Chondrocyte (in vitro differentiated cells): Measurements from ENCODE around the gene LMO7. TPM values are rescaled to one million over a fixed set of nuclear protein-coding genes. Genes with fewer than 3 reads are reported as not detected.

Experiments
- DNase-seq: peaks from one replicate; pipeline ENCODE4 v3.0.0; 2021; ENCODE audit warnings: mixed read lengths, low spot score
- H3K27ac Mint-ChIP-seq: one replicate; pipeline ENCODE4 v1.8.0; 2021; ENCODE audit warnings: mild to moderate bottlenecking, moderate library complexity, mixed read lengths; ENCODE audit not compliant: unreplicated experiment
- H3K27me3 Mint-ChIP-seq: 2 replicates; pipeline ENCODE4 v1.8.0; 2021; ENCODE audit warnings: low read depth, mixed read lengths
- H3K36me3 Mint-ChIP-seq: 2 replicates; pipeline ENCODE4 v1.8.0; 2021; ENCODE audit warnings: low read depth, mixed read lengths
- H3K4me1 Mint-ChIP-seq: 2 replicates; pipeline ENCODE4 v1.8.0; 2021; ENCODE audit warnings: low read depth, mild to moderate bottlenecking, mixed read lengths
- H3K4me3 Mint-ChIP-seq: one replicate; pipeline ENCODE4 v1.8.0; 2021; ENCODE audit warnings: mild to moderate bottlenecking, moderate library complexity, mixed read lengths; ENCODE audit not compliant: unreplicated experiment
- H3K9me3 Mint-ChIP-seq: 2 replicates; pipeline ENCODE4 v1.8.0; 2021; ENCODE audit warnings: low read depth, mixed read lengths
- CTCF ChIP-seq: fragments of 200-600 bp; sonication (generic); IDR thresholded peaks from 2 replicates; pipeline ENCODE4 v1.5.0; 2021; ENCODE audit warnings: antibody characterized with exemption, mild to moderate bottlenecking, moderate library complexity
- total RNA-seq: library from RNA; stranded (reverse); gene quantifications from 3 replicates; pipeline ENCODE4 v1.2.1, GENCODE V29; 2021

The LMO7 gene
- total RNA-seq, 1 donor from 2014 or later = 199 TPM

- Mint-ChIP-seq H3K36me3 (peaks cover 12% of the 10 kb centered on the region), H3K27ac (no peak overlapping the region), H3K9me3 (no peaks in the 10 kb centered on the region), H3K4me1 (peaks cover 8% of the 10 kb centered on the region), H3K27me3 (no peaks in the 10 kb centered on the region), H3K4me3 (no peak overlapping the region)
- DNase-seq = no peak
- no peak for TF ChIP-seq CTCF
Observed at GRCh38 chr13:75818179-75818967, 182.2 kb downstream of the LMO7 start.

GRCh38 chr13:75818968-75819225 lies 182.8 kb downstream of the LMO7 start:
- H3K4me1 Mint-ChIP-seq = peaks cover 3% of the 10 kb centered on the region
- H3K27me3 Mint-ChIP-seq = no peaks in the 10 kb centered on the region
- no peak overlapping the region for H3K4me3 Mint-ChIP-seq
- no peak for DNase-seq
- peaks cover 16% of the 10 kb centered on the region for H3K36me3 Mint-ChIP-seq
- no peaks in the 10 kb centered on the region for H3K9me3 Mint-ChIP-seq
- H3K27ac Mint-ChIP-seq = no peak overlapping the region
- TF ChIP-seq CTCF = no peak

- TF ChIP-seq CTCF = no peak
- peaks cover 8% of the 10 kb centered on the region for H3K4me1 Mint-ChIP-seq
- no peak overlapping the region for H3K4me3 Mint-ChIP-seq
- no peak overlapping the region for H3K27ac Mint-ChIP-seq
- peaks cover 21% of the 10 kb centered on the region for H3K36me3 Mint-ChIP-seq
- no peaks in the 10 kb centered on the region for H3K27me3 Mint-ChIP-seq
- H3K9me3 Mint-ChIP-seq = no peaks in the 10 kb centered on the region
- no peak for DNase-seq
Observed at GRCh38 chr13:75825161-75825560, 189.0 kb downstream of the LMO7 start.

GRCh38 chr13:75825594-75825993 lies 189.5 kb downstream of the LMO7 start:
- H3K27ac Mint-ChIP-seq = no peak overlapping the region
- no peak for TF ChIP-seq CTCF
- peaks cover 21% of the 10 kb centered on the region for H3K36me3 Mint-ChIP-seq
- H3K27me3 Mint-ChIP-seq = no peaks in the 10 kb centered on the region
- no peak overlapping the region for H3K4me3 Mint-ChIP-seq
- H3K4me1 Mint-ChIP-seq = peaks cover 8% of the 10 kb centered on the region
- no peak for DNase-seq
- no peaks in the 10 kb centered on the region for H3K9me3 Mint-ChIP-seq

- Mint-ChIP-seq H3K36me3 (peaks cover 17% of the 10 kb centered on the region), H3K27ac (no peak overlapping the region), H3K27me3 (no peaks in the 10 kb centered on the region), H3K4me3 (no peak overlapping the region), H3K9me3 (no peaks in the 10 kb centered on the region), H3K4me1 (peaks cover 16% of the 10 kb centered on the region)
- no peak for TF ChIP-seq CTCF
- DNase-seq = no peak
Observed at GRCh38 chr13:75826391-75826790, 190.3 kb downstream of the LMO7 start.
